HG03439 (cell line): ENCODE results near the gene PIK3R3.
"Not testable (repeated sequence)": the region's sequence is repeated elsewhere in the genome, so short reads cannot be mapped to it uniquely, and the experiment has no call there.

Source experiments
- ATAC-seq: cut with Tn5 transposase; IDR thresholded peaks from one replicate; pipeline ENCODE4 v1.9.1; 2021; ENCODE audit warnings: mild to moderate bottlenecking, moderate library complexity; ENCODE audit not compliant: unreplicated experiment

The PIK3R3 gene

GRCh38 chr1:46070164-46070814, 62.1 kb downstream of the PIK3R3 start:
- ATAC-seq = no peak

GRCh38 chr1:46068525-46068924, 63.9 kb downstream of the PIK3R3 start:
- ATAC-seq = no peak

GRCh38 chr1:46067652-46068051, 64.8 kb downstream of the PIK3R3 start:
- no peak for ATAC-seq

- no peak for ATAC-seq
Observed at GRCh38 chr1:46065405-46065804, 67.0 kb downstream of the PIK3R3 start.

GRCh38 chr1:46064708-46065107, 67.7 kb downstream of the PIK3R3 start:
- no peak for ATAC-seq

GRCh38 chr1:46062651-46063319, 69.6 kb downstream of the PIK3R3 start:
- no peak for ATAC-seq

GRCh38 chr1:46061146-46061545, 71.3 kb downstream of the PIK3R3 start:
- ATAC-seq = no peak

GRCh38 chr1:46058936-46059335, 73.5 kb downstream of the PIK3R3 start:
- no peak for ATAC-seq

GRCh38 chr1:46057781-46058180, 74.6 kb downstream of the PIK3R3 start:
- ATAC-seq = no peak

GRCh38 chr1:46057215-46057614, 75.2 kb downstream of the PIK3R3 start:
- ATAC-seq = not testable (repeated sequence)

- ATAC-seq = no peak
Observed at GRCh38 chr1:46056325-46056724, 76.1 kb downstream of the PIK3R3 start.

GRCh38 chr1:46053734-46054133, 78.7 kb downstream of the PIK3R3 start:
- ATAC-seq = no peak

- no peak for ATAC-seq
Observed at GRCh38 chr1:46044116-46044515, 88.3 kb downstream of the PIK3R3 start.

- peak; percentile 48 for ATAC-seq
Observed at GRCh38 chr1:46043458-46044017, 88.9 kb downstream of the PIK3R3 start.

- ATAC-seq = no peak
Observed at GRCh38 chr1:46041974-46042373, 90.5 kb downstream of the PIK3R3 start.

- ATAC-seq = no peak
Observed at GRCh38 chr1:46041551-46041950, 90.9 kb downstream of the PIK3R3 start.

GRCh38 chr1:46039571-46040052, 92.8 kb downstream of the PIK3R3 start:
- ATAC-seq = no peak

GRCh38 chr1:46036894-46037839, 95.3 kb downstream of the PIK3R3 start:
- no peak for ATAC-seq

GRCh38 chr1:46034601-46035516, 97.6 kb downstream of the PIK3R3 start:
- ATAC-seq = no peak
